Mucosa of gallbladder (tissue), 1 donor: ENCODE results near the gene SEC14L2. TPM values are rescaled to one million over a fixed set of nuclear protein-coding genes. Genes with fewer than 3 reads are reported as not detected.
A peak's percentile ranks its signal among the peaks of the same experiment; 100 is the strongest.
"Not testable (repeated sequence)": the region's sequence is repeated elsewhere in the genome, so short reads cannot be mapped to it uniquely, and the experiment has no call there.

Source experiments
- DNase-seq: peaks from one replicate; pipeline ENCODE4 v3.0.0-alpha.2; 2020; ENCODE audit warnings: low spot score
- total RNA-seq: library from RNA; stranded (reverse); gene quantifications from one replicate; pipeline ENCODE4 v1.2.1, GENCODE V29; 2021
- donor health status: DM: no; HTN: no; CAD: no.

SEC14L2 gene
- total RNA-seq, 1 donor from 2014 or later: 35.4 TPM

- DNase-seq: no peak
Observed at GRCh38 chr22:30375312-30375849, 21.4 kb upstream of the SEC14L2 start.

- no peak for DNase-seq
Observed at GRCh38 chr22:30380011-30380410, 16.8 kb upstream of the SEC14L2 start.

- no peak for DNase-seq
Observed at GRCh38 chr22:30381264-30381663, 15.6 kb upstream of the SEC14L2 start.

- DNase-seq: no peak
Observed at GRCh38 chr22:30382340-30382739, 14.5 kb upstream of the SEC14L2 start.

- DNase-seq: no peak
Observed at GRCh38 chr22:30383061-30383460, 13.8 kb upstream of the SEC14L2 start.

- DNase-seq: no peak
Observed at GRCh38 chr22:30385942-30386341, 10.9 kb upstream of the SEC14L2 start.

GRCh38 chr22:30386608-30386959 lies 10.2 kb upstream of the SEC14L2 start:
- no peak for DNase-seq

GRCh38 chr22:30386960-30387827 lies 9.6 kb upstream of the SEC14L2 start, which contains the start of gene RNF215:
Gene RNF215 (minus strand): TSS chr22:30387411. CDS start chr22:30387313, 98 bp downstream.
- DNase-seq: peak; percentile 74

- DNase-seq: peak; percentile 70
Observed at GRCh38 chr22:30390974-30391691, 5.7 kb upstream of the SEC14L2 start.

- DNase-seq: no peak
Observed at GRCh38 chr22:30392661-30393321, 4.0 kb upstream of the SEC14L2 start.

GRCh38 chr22:30393322-30393680 lies 3.5 kb upstream of the SEC14L2 start:
- no peak for DNase-seq

- no peak for DNase-seq
Observed at GRCh38 chr22:30393885-30394284, 2.9 kb upstream of the SEC14L2 start.

- DNase-seq: no peak
Observed at GRCh38 chr22:30397656-30398635, 1.1 kb downstream of the SEC14L2 start.

- no peak for DNase-seq
Observed at GRCh38 chr22:30398685-30399680, 2.2 kb downstream of the SEC14L2 start.

GRCh38 chr22:30399718-30400117 lies 2.9 kb downstream of the SEC14L2 start:
- no peak for DNase-seq

- no peak for DNase-seq
Observed at GRCh38 chr22:30400159-30400558, 3.3 kb downstream of the SEC14L2 start.

GRCh38 chr22:30401024-30401423 lies 4.2 kb downstream of the SEC14L2 start:
- not testable (repeated sequence) for DNase-seq

GRCh38 chr22:30402028-30402765 lies 5.4 kb downstream of the SEC14L2 start:
- DNase-seq: no peak

GRCh38 chr22:30402766-30403104 lies 5.9 kb downstream of the SEC14L2 start:
- not testable (repeated sequence) for DNase-seq
